RCC 7860 (cell line): ENCODE results near the gene DNAH11.

Experiments used
- DNase-seq: peaks from one replicate; pipeline ENCODE4 v3.0.0-alpha.2; 2015; ENCODE audit warnings: low spot score
- FAIRE-seq: peaks from 2 replicates; lab custom pipeline; 2012; peaks lifted over from hg19 to GRCh38; lab: Jason Lieb, UNC

Gene DNAH11

GRCh38 chr7:21763818-21764217 lies 221.0 kb downstream of the DNAH11 start:
- FAIRE-seq (no peak), DNase-seq (no peak)

DNA sequence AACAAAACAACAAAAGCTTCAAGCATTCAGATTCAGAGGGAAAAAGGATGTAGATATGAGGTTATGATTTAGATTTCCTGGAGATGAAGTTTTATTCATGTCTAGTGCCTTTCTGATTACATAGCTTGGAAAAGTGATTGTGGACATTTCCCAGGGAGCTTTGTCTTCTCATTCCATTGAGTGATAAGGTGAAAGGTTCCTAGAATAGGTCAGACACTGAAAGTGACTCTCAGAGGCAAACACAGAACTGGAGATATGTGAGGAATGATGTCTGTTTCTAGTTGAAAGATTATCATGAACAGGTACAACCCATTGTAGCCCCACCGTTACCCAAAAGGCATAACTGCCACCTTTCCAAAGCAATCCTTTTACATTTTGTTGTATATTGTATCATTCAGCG lies 223.4 kb downstream of the DNAH11 start:
- FAIRE-seq = no peak
- DNase-seq = no peak

GRCh38 chr7:21767300-21767900 lies 224.6 kb downstream of the DNAH11 start:
- peak; percentile 82 for FAIRE-seq
- peak; percentile 68 for DNase-seq

DNA sequence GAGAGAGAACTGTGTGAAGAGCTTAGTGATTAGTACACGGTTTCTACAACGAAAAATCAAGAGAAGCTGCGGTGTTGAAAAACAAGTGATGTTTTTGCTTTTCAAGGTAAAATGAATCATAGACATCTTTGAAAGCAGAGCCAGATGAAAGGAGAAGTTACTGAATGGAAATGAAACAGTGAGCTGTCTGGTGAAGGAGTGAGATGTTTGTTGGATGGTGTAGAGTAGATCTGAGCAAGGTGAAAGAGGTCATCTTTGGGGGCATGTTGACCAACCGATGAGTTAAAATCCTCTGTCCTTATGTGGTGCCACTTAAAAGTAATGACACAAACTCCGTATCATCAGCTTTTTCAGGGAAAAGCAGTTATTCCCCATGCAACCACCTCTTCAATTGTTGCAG lies 225.4 kb downstream of the DNAH11 start:
- DNase-seq (no peak), FAIRE-seq (no peak)

- FAIRE-seq = no peak
Observed at GRCh38 chr7:21771266-21771665, 228.4 kb downstream of the DNAH11 start.

GRCh38 chr7:21771906-21772610 lies 229.2 kb downstream of the DNAH11 start:
- FAIRE-seq (no peak), DNase-seq (no peak)

More at GRCh38 chr7:21771266-21771665, 228.4 kb downstream of the DNAH11 start:
- no peak for DNase-seq

DNA sequence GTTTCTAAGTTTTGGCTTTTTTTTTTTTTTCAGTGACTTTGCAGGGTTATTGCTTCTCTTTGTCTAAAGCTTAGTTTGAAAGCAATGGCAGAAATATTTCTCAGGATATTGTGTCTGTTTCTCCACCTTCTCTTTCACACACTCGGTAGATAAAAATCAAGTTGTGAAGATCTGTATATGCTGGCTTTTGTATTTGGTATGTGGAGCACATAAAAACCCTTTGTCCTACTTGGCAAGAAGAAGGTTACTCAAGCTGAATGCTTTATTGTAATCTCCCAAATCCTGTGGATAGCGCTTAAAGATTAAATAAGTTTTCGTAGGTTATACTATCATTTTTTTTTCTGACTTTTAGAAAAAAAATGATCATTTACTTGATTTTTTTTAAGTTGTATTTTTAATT lies 230.5 kb downstream of the DNAH11 start:
- DNase-seq (no peak), FAIRE-seq (no peak)

- no peak for FAIRE-seq
Observed at GRCh38 chr7:21777921-21778320, 235.1 kb downstream of the DNAH11 start.

DNA sequence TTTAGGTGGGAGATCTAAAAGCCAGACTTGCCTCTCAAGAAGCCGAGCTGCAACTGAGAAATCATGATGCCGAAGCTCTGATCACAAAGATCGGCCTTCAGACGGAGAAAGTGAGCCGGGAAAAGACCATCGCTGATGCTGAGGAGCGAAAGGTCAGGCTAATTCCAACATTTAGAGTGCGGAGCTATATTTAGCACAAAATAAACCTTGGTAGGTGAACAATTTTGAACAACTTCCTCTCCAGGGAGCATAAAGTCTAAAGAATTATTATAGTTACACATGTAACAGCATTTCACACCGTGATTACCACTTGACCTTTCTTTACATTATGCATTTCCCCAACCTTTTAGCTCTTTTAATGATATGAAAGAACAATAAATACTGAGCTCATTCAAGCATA lies 236.1 kb downstream of the DNAH11 start:
- FAIRE-seq (no peak), DNase-seq (no peak)

More at GRCh38 chr7:21777921-21778320, 235.1 kb downstream of the DNAH11 start:
- no peak for DNase-seq

DNA sequence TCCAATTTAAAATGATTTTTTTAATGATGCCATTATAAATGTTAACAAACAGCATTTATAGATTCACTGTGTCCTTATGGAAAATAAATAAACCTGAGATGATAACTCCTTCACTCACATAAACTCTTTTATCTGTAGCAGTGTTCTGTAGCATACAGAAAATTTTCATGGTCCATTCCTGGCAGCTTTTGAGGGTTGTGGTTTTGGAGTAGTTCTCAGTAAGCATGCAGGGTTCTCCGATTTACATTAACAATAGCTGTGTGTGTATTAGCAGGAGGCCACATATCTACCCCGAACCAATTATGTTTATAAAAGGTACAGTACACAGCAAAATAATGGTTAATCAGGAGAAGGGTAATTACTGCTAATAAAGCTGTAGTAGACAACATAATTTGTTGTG lies 240.2 kb downstream of the DNAH11 start:
- DNase-seq (no peak), FAIRE-seq (no peak)

- DNase-seq (no peak), FAIRE-seq (no peak)
Observed at GRCh38 chr7:21784989-21785388, 242.2 kb downstream of the DNAH11 start.

GRCh38 chr7:21805791-21806190 lies 263.0 kb downstream of the DNAH11 start:
- DNase-seq = no peak
- no peak for FAIRE-seq

- FAIRE-seq (no peak), DNase-seq (no peak)
Observed at GRCh38 chr7:21806388-21806787, 263.5 kb downstream of the DNAH11 start.

DNA sequence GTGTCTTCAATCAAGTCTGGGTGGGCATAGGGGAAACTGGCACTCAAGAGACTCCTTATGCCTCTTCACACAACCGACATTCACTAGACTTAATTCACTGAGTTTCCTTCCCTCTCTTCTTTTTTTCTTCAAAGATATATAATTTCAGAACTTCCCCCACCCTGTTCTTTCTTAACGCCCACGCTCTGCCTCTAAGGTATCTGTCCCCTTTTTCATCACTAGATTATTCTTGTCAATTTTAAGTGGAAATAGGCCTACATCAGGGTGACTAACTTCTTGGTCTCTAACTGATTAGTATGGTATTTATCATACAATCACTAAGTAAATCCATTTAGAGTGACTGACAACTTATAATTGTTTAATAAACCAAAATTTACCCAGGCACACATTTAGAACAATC lies 276.2 kb downstream of the DNAH11 start:
- no peak for DNase-seq
- no peak for FAIRE-seq

DNA sequence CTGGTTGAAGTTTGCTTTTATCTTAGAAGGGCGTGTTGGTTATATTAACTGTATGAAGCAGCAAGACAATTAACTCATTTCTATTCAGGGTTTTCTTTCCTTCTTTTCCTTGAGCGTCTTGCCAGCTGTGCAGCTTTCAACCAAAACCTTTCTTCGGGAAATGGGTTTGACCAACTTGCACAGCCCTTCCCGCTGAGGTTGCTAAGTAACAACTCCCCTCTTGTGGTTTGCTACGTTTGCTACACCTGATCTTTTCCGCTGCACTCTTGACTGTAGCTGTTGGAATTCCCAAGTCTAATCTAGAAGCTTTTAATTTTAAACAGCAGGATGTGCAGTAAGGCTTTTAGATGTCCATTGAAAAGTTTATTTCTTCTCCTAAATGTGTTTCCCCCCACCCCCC lies 286.0 kb downstream of the DNAH11 start:
- FAIRE-seq (no peak), DNase-seq (no peak)

DNA sequence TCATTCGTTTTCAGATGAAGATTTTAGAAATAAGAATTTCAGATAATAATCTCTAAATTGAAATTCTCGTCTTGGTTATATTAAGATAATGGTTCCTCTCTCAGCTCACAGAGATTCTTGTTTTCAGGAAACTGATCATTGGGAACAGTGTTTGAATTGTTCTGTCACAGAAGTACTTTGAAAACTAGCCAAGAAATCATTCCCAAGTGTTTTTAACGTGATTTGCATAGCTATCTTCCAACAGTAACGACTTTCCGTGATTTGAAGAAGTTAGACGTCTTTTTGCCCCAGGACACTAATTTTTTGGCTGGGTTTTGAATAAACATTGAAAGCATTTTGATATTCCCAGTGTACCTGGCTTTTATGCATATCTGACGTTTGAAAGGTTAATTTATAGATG lies 286.9 kb downstream of the DNAH11 start:
- no peak for FAIRE-seq

GRCh38 chr7:21844742-21845141 lies 301.9 kb downstream of the DNAH11 start:
- FAIRE-seq = no peak
- DNase-seq = no peak

More for the DNA sequence above, 286.9 kb downstream of the DNAH11 start:
- DNase-seq = no peak

- FAIRE-seq = peak; percentile 30
- peak; percentile 63 for DNase-seq
Observed at GRCh38 chr7:21850531-21851285, 307.9 kb downstream of the DNAH11 start.

GRCh38 chr7:21851559-21851967 lies 308.7 kb downstream of the DNAH11 start:
- DNase-seq (no peak), FAIRE-seq (no peak)

DNA sequence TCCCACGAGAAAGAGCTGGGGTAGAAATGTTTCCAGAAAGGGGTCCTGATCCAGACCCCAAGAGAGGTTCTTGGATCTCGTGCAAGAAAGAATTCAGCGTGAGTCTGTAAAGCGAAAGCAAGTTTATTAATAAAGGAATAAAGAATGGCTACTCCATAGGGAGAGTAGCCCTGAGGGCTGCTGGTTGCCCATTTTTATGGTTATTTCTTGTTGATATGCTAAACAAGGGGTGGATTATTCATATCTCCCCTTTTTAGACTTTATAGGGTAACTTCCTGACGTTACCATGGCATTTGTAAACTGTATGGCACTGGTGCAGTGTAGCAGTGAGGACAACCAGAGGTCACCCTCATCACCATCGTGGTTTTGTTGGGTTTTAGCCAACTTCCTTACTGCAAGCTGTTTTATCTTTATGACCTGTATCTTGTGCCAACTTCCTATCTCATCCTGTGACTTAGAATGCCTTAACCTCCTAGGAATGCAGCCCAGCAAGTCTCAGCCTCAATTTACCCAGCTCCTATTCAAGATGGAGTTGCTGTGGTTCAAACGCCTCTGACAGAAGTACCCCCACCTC lies 322.9 kb downstream of the DNAH11 start:
- FAIRE-seq (peak; percentile 67), DNase-seq (peak; percentile 48)

GRCh38 chr7:21866731-21867130 lies 323.9 kb downstream of the DNAH11 start:
- no peak for DNase-seq
- no peak for FAIRE-seq

- FAIRE-seq (no peak), DNase-seq (no peak)
Observed at GRCh38 chr7:21867226-21867625, 324.4 kb downstream of the DNAH11 start.
